Measurements from ENCODE around the gene MACO1.

The MACO1 gene

GRCh38 chr1:25526753-25527152 lies 96.1 kb downstream of the MACO1 start:
- DNase-seq: no peak

GRCh38 chr1:25527226-25527846 lies 96.6 kb downstream of the MACO1 start:
- no peak for DNase-seq

- DNase-seq: no peak
Observed at GRCh38 chr1:25527946-25528595, 97.4 kb downstream of the MACO1 start.

- DNase-seq: no peak
Observed at GRCh38 chr1:25528881-25529517, 98.3 kb downstream of the MACO1 start.

GRCh38 chr1:25529518-25530185 lies 99.0 kb downstream of the MACO1 start:
- no peak for DNase-seq

- no peak for DNase-seq
Observed at GRCh38 chr1:25530186-25531081, 99.7 kb downstream of the MACO1 start.

- no peak for DNase-seq
Observed at GRCh38 chr1:25531082-25531461, 100.4 kb downstream of the MACO1 start.

- no peak for DNase-seq
Observed at GRCh38 chr1:25532970-25533369, 102.3 kb downstream of the MACO1 start.

GRCh38 chr1:25533775-25534409 lies 103.2 kb downstream of the MACO1 start:
- no peak for DNase-seq

- DNase-seq: no peak
Observed at GRCh38 chr1:25534410-25534788, 103.7 kb downstream of the MACO1 start.

- no peak for DNase-seq
Observed at GRCh38 chr1:25536124-25536523, 105.4 kb downstream of the MACO1 start.

GRCh38 chr1:25537153-25537831 lies 106.6 kb downstream of the MACO1 start:
- DNase-seq: no peak

GRCh38 chr1:25538191-25538767 lies 107.6 kb downstream of the MACO1 start:
- DNase-seq: no peak

GRCh38 chr1:25540750-25541342 lies 110.1 kb downstream of the MACO1 start:
- DNase-seq: no peak

- DNase-seq: no peak
Observed at GRCh38 chr1:25541425-25541824, 110.7 kb downstream of the MACO1 start.

GRCh38 chr1:25541889-25542658 lies 111.4 kb downstream of the MACO1 start:
- no peak for DNase-seq

GRCh38 chr1:25543005-25543424 lies 112.3 kb downstream of the MACO1 start:
- DNase-seq: no peak

- DNase-seq: peak; percentile 37
Observed at GRCh38 chr1:25543425-25544242, 112.9 kb downstream of the MACO1 start, which contains the start of gene LDLRAP1. TSS of gene LDLRAP1 (plus strand) at chr1:25543606. CDS start at chr1:25543699, 93 bp downstream.

GRCh38 chr1:25544243-25544764 lies 113.6 kb downstream of the MACO1 start:
- no peak for DNase-seq
